T47D (cell line): ENCODE data around the gene RELN.

ENCODE experiments used
- DNase-seq, 2 experiments: peaks; one replicate each; pipeline versions ENCODE4 v3.0.0 to v3.0.0-alpha.2; 2011 to 2012; ENCODE audit warnings: low read depth in 1 of 2, low spot score in 1 of 2
- JUND ChIP-seq: IDR thresholded peaks from 2 replicates; pipeline ENCODE4 v1.6.1; 2012; ENCODE audit warnings: low read depth
- in situ Hi-C: cut with HindIII; loops from 2 replicates; pipeline ENCODE4 v1.10.0; 2016; ENCODE audit warnings: low sequenced_read_pairs, low pct_unique_long_range_greater_than_20kb

The RELN gene

GRCh38 chr7:103474956-103475355 is 514.5 kb downstream of the RELN start:
- in situ Hi-C loops = no loop called here
- no peak for DNase-seq
- no peak for TF ChIP-seq JUND

- in situ Hi-C loops = no loop called here
- DNase-seq = no peak
- no peak for TF ChIP-seq JUND
Observed at GRCh38 chr7:103469095-103469948, 520.1 kb downstream of the RELN start.

- DNase-seq = no peak
- no peak for TF ChIP-seq JUND
- in situ Hi-C loops = no loop called here
Observed at GRCh38 chr7:103466814-103467213, 522.6 kb downstream of the RELN start.

GRCh38 chr7:103462358-103462757 is 527.1 kb downstream of the RELN start:
- no peak for DNase-seq
- in situ Hi-C loops = no loop called here
- TF ChIP-seq JUND = no peak

- peak; percentile 61 to 81 for DNase-seq
- in situ Hi-C loops = no loop called here
- TF ChIP-seq JUND = no peak
Observed at GRCh38 chr7:103447073-103447960, 542.1 kb downstream of the RELN start.

GRCh38 chr7:103446049-103446520 is 543.4 kb downstream of the RELN start, which contains the start of gene SLC26A5:
SLC26A5 (minus strand) TSS chr7:103446207; CDS start chr7:103421514, 24,693 bp downstream.
- peak; percentile 43 to 64 for DNase-seq
- in situ Hi-C loops = no loop called here
- no peak for TF ChIP-seq JUND

- in situ Hi-C loops = no loop called here
- TF ChIP-seq JUND = no peak
- DNase-seq = no peak
Observed at GRCh38 chr7:103445228-103446048, 544.0 kb downstream of the RELN start.

GRCh38 chr7:103439661-103440060 is 549.8 kb downstream of the RELN start:
- DNase-seq = no peak
- in situ Hi-C loops = no loop called here
- TF ChIP-seq JUND = no peak

GRCh38 chr7:103437623-103438022 is 551.8 kb downstream of the RELN start:
- no peak for DNase-seq
- in situ Hi-C loops = no loop called here
- TF ChIP-seq JUND = no peak

- in situ Hi-C loops = no loop called here
- no peak for DNase-seq
Observed at GRCh38 chr7:103432712-103433111, 556.7 kb downstream of the RELN start.

GRCh38 chr7:103425177-103425576 is 564.3 kb downstream of the RELN start:
- DNase-seq = no peak
- in situ Hi-C loops = no loop called here
- no peak for TF ChIP-seq JUND

More at GRCh38 chr7:103432712-103433111, 556.7 kb downstream of the RELN start:
- no peak for TF ChIP-seq JUND

- in situ Hi-C loops = no loop called here
- TF ChIP-seq JUND = no peak
- DNase-seq = no peak
Observed at GRCh38 chr7:103423467-103424179, 565.8 kb downstream of the RELN start.
